NCI-H128 (cell line): ENCODE data around the gene FHL5.
A peak's percentile ranks its signal among the peaks of the same experiment; 100 is the strongest.
"Not testable (repeated sequence)": the region's sequence is repeated elsewhere in the genome, so short reads cannot be mapped to it uniquely, and the experiment has no call there.

Experiments used
- DNase-seq: peaks from one replicate; lab custom pipeline; 2025; ENCODE audit not compliant: unreplicated experiment; lab: John Stamatoyannopoulos, UW

The FHL5 gene

DNA sequence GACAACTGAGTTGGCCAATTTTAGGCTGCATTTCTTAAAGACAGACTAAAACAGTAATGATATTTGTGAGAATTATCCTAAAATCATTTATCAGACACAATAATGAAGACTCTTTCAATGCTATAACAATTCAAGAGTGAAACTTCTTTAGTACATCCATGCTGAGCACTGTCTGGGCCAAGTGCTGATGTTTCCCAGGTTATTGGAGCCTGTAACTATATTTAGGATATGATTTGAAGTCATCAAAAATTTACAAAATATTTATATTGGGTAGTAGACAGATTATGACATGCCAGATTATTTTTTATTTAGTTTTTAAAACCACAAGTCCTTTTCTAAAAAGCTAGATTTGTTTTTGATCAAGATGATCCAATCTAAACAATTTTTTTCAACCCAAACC, 45.1 kb downstream of the FHL5 start:
- DNase-seq = no peak

DNA sequence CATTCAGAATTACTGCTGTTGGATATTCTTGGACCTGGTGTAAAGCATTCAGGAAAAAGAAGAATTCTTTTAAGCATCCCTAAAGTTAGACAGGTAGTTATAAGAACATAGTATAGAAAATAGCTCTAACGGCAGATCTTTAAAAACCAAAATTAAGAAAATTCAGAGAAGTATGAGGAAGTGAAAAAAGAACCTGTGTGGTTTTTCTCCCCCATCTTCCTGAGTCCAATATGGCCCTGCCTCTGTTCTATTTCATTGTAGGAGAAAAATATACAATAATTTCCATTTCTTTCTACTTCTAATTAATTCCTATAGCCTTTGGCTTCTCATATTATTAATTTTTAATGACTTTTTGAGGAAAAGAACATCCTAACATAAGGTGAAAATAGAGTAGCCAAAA, 47.1 kb downstream of the FHL5 start:
- no peak for DNase-seq

DNA sequence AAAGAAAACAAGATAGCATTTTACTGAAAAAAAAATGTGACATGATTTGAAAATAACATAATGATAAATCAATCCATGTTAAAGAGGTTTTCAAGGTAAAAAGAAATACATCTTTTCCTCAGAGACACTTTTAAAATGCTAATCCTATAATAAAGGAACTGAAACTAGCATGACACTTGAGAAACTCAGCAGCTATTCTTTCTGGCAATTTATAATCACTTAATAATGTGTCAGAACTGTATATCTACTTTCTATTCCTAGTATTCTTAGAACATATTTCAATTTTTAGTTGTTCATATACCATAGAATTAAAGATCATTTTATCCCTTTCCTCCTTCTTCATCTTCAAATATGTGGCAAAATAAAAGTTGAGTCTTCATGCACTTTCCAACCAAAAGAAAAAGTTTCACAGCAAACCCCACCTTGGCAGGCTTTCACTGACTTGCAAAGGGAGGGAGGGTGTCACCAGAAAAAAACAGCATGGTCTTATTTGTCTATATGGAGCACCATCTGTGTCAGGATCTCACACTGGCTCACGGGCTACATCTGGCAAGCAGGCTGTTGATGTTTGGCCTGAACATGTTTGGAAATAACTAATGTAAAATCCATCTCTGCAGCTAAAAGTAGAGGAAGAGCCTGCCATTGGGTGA, 48.5 kb downstream of the FHL5 start:
- DNase-seq = no peak

DNA sequence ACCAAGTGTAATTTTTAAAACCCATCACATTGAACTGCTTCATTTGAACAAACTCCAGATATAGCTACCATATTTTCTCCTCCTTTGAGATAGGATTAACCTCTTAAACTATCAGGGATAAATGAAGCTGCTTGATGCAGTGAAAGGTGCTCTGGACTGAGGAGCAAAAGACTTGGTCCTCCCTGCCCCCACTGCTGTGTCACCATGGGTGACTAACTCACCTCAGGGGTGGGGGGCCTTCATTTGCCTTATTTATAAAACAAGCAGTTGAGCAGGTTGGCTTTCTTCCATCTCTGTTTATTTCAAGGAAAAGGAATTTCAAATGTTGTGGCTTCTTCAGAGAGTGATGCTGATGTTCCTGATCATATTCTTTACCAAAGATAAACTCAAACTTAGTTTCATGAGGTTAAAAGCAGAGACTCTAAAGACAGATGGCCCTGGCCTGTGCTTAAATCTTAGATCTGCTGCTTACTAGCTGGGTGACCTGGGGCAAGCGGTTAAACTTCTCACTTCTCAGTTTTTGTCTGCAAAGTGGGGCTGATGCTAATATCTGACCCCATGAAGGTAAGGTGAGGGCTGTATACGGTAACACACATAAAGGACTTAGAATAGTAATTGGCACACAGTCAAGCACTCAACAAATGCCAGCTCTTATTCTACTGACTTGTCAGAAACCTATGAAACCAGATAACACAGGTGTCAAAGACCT, 50.5 kb downstream of the FHL5 start:
- peak; percentile 12 for DNase-seq

DNA sequence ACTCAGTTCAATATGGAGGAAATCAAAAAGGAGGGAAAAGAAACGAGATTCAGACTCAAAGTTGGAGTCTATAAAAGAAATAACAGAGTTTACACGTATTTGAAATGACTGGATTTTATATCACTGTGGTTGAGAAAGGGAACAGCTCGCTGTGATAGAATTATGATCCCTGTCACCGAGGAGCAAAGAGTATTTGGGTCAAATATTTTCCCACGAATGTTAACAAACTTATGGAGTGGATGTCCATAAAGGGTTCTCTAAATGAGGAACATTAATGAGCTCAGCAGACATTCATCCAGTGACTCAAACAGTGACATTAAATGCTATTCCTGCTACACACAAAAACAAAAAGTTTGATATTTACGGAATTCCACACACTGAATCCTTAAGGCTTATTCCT, 57.9 kb downstream of the FHL5 start:
- no peak for DNase-seq

DNA sequence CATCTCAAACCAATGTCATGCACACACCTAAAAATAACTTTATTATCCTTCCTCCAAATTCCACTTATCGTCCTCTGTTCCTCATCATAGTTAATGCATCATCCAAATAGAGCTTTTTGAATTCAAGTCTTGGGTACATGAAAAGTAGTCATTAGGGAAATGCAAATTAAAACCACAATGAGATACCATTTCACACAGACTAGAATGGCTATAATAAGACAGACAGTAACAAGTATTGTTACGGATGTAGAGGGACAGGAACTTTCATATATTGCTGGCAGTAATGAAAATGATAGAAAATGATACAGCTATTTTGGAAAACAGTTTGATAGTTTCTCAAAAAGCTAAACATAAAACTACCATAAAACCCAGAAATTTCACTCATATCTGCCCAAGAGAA, 59.1 kb downstream of the FHL5 start:
- no peak for DNase-seq

DNA sequence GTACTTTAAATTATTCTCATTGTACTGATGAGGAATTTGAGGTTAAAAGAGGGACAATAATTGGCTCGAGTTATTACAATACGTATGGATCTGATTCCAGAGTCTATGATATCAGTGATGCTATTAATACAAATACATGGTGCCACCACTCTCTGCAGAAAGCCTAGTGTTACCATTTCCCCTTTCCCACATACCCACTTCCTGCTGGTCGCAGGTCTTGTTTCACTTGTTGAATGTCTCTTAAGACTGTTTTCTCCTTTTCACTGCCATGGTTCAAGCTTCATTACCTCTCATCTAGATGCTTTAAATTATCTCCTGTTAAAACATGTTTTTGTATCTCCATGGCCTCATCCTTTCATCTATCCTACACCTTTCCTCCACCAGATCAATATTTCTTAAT, 62.0 kb downstream of the FHL5 start:
- DNase-seq = no peak

DNA sequence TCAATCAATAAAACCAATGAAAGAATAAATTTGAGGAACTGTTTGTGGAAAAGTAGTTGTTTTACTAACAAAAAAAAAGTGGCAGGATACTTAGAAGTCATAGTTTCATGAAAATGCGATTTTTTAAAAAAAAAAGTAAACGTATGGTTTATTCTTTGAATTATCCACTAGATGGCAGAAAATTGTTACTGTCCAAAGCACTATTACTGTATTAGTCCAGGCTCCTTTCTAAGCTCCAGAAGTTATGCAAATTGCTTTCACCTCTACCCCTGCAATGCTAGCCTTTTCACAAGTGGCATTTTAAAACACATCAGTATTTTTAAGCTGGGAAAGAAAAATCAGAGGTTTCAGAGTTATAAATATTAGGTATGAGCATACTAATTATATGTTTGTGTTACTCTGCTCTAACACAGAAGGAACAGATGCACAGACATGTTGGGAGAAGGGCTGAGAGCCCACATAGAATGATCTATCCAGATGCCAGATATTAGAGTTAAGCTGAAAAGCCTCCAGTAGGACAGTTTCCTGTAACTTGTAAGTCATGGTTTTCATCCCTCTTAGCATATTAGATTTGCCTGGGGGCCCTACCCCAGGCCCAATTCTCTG, 63.9 kb downstream of the FHL5 start:
- DNase-seq = no peak

DNA sequence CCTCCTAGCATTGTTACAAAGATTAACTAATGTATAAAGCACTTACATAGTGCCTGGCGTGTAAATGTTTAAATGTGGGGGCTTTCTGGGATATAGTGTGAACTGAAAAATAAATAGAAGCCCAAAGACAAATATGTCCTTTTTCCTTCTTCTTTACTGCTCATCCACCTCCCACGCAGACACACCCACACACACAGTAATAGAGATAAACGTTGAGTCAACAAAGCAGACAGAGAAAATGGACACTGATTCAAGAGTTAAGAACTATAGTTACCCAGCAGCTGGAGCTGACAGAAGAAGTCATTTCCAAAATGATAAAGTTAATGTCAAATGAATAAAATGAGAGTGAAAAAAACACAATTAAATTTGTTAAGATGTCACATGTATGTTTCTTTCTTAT, 68.3 kb downstream of the FHL5 start:
- DNase-seq = no peak

DNA sequence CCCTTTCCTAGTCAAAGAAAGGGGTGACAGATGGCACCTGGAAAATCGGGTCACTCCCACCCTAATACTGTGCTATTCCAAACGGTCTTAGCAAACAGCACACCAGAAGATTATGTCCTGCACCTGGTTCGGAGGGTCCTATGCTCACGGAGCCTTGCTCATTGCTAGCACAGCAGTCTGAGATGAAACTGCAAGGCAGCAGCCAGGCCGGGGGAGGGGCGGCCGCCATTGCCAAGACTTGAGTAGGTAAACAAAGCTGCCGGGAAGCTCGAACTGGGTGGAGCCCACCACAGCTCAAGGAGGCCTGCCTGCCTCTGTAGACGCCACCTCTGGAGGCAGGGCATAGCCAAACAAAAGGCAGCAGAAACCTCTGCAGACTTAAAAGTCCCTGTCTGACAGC, 75.1 kb downstream of the FHL5 start:
- not testable (repeated sequence) for DNase-seq

DNA sequence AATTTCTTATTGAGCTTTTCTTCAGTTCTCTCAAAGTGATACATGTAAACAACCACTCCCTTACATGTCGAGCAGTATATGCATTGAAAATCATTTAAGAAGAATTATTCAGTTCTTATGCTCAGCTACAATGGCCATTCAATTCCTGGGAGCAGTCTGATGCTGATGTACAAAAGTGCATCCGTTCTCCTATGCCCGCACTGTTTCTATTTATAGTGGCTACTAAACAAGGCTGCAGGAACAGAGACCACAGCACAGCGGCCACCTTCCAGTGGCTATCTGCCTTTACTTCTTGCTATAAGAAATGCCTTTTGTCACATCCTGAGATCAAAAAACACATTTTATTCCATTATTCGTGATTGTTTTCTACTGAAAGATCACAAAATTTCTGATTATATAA, 82.2 kb downstream of the FHL5 start:
- DNase-seq = no peak

DNA sequence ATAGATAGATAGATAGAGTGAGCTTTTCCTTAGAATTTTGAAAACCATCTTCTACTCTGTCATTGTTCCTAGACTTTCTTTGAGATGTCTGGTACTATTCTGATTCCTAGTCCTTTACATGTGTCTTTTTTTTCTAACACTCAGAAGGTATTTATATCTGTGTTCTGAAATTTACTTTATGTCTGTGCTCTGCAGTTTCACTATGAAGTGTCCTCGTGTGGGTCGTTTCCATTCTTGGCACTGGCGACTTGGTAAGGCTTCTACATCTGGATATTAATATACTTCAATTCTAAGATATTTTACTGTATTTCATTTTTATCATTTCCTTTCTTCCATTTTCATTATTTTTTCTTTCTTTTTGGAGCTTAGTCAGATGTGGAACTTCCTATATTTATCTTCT, 87.0 kb downstream of the FHL5 start:
- DNase-seq = no peak

DNA sequence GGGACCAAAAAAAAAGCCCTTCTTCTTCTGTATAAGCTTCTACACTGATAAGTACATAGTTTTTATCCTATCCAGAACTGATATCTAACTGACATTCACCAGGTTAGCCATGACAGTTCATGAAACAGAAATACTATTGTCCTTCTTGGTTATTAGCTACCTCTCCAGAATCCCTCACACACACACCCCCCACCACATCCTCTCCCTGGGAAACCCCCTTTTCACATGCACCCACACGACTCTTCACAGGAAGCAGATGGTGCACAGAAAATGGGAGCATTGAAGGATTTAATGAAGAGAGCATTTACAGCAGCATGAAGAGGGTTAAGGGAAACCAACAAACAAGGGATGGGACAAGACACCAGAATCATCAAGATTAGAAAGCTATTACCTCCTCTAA, 88.9 kb downstream of the FHL5 start:
- no peak for DNase-seq

DNA sequence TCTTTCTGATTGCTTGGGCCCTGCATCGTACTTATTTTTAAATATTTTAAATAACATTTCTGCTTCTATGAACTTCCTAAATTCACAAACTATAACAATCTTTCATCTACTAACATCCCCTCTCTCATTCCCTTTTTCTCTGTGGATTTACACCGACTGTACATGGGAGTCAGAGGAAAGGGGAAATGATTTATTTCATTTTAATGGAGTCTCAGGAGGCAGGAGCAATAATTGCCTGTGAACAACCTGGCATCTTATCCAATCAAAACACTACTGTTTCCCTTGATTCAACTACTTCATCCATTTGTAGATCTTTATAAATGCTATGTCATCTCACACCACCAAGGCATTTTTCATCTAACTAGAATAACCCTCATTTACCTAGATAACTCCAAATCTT, 89.6 kb downstream of the FHL5 start:
- no peak for DNase-seq

DNA sequence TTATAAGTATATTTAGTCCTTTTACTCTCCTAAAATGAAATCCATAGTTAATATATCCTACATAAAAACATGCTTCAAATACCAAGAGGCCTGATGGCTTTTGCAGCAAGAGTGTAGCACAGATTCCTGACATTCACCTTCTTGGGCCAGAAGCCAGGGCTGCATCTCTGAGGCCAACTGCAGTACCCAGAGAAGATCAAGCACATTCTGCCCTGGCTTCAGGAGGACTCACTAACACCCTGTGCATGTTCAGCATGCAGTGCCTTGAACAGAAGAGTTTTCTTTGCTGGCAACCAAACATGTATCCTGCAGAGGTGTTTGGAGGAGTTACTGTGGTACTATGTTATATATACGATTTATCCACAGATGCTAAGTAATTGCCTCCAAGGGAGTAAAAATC, 90.3 kb downstream of the FHL5 start:
- no peak for DNase-seq

DNA sequence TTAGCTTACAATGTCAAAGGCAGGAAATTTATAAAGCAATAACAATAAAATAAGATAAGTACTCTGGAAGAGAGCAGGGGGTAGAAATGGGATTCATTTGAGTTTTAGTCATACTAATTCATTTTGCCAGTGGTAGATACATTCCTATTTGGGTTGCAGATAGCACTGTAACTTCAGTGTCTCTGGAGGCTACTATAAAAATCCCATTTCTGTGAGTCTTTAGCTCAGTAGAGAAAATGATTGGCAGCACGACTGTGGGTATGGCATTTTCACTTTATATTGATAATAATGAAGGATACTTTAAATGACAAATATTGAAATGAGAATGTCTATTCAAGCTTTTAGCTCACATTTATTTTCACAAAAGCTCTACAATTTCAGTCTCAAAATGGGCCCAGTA, 93.6 kb downstream of the FHL5 start:
- no peak for DNase-seq

DNA sequence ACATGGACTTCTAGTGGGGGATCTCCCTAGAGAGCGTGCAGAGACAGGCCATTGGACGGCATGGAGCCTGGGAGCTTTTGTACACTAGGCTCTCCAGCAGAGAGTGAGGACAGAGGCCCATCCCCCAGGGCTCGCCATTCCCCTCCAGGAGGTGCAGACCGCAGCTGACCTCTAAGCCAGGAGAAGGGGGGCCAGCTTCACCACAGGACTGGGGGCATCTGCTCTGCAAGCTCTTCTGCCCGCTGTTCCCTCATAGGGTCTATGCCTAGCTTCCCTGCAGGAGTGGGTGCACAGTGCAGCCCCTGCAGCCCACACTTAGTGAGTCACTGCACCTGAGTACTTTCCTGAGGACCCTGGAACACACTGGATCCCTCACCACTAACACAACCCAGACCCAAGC, 94.4 kb downstream of the FHL5 start:
- DNase-seq = no peak

DNA sequence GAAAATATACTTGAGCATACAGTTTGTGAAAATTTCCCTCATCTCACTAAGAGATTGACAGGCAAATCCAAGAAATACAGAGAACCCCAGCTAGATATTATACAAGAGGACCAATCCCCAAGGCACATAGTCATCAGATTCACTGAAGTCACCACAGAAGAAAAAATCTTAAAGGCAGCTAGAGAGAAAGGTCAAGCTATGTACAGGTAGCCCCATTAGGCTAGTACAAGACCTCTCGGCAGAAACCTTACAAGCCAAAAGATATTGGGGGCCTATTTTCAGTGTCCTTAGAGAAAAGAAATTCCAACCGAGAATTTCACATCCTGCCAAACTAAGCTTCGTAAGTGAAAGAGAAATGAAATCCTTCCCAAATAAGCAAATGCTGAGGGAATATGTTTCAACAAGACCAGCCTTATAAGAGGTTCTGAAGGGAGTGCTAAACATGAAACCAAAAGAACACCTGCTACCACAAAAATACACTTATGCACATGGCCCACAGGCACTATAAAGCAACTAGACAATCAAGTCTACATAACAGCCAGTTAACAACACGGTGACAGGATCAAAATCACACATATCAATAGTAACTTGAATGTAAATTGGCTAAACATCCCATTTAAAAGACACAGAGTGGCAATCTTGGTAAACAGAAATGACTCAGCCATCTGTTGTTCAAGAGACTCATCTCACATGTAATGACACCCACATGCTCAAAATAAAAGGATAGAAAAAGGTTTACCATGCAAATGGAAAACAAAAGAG, 96.3 kb downstream of the FHL5 start:
- peak; percentile 52 for DNase-seq
